ENCODE data around the gene MBD2. TPM values are rescaled to one million over a fixed set of nuclear protein-coding genes. Genes with fewer than 3 reads are reported as not detected.

The MBD2 gene
- total RNA-seq, 1 donor from 2014 or later, result 153 TPM

DNA sequence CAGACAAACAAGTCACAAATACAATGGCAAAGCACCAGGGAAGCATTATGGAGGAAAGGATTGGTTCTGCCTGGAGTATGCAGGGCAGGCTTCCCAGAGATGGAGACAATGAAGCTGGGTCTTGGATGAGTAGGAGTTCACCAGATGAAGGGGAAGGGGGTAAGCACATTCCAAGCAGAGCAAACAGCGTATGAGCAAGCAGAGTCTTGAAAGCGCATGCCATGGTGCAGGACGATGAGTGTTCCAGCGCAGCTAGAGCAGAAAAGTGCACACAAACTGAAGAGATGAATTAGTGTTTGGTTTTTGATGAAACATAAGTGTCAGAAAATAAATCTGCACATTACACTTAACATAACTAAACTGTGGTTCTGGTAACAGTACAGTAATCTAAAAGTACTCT lies 21.6 kb downstream of the MBD2 start:
- DNase-seq (ENCODE audit: low spot score), result no peak

DNA sequence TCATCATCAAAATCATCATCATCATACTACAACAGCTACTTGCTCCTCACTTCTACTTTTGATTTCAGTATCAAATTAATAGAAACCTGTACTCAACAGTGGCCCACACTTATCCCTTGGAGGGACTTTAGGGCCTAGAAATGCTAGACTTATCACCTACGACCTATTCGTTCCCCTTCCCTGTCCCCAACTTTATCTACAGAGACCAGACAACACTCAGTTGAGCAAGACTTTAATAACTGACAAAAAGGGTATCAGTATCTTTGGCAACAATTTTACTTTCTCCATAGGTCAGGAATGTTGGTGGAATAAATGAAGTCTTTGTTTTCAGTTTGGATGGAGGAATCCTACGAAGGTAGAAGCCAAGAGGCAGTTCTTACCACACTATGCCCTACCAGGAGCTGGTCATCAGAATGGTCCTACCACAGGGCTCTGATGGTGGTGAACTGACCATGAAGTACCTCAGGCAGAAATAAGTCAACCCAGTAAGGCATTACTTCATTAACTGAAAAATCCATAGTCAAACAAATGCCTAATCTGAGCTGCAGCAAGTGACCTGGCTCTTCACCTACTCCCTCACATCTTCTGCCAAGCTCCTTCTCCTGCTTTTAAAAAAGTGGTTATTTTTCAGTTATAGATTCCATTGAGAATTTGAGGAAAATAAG lies 26.6 kb downstream of the MBD2 start:
- DNase-seq (ENCODE audit: low spot score), result no peak

DNA sequence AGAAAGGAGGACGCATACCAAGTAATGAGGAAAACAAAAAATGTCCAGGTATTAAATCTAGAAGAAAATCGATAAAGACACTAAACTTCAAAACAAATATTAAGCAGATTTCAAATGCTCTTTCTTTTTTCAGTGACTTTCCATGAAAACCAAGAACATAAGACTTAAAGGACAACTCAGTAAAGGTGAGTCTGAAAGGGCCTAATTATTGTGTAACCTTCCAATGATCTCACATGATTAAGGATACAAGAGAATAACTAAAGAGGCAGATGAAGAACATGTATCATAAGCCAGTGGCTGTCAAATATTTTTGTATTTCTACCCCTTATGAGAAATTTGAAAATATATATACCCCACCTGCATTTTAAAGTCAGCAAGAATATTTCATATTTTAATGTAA lies 30.7 kb downstream of the MBD2 start:
- no peak for DNase-seq (ENCODE audit: low spot score)

DNA sequence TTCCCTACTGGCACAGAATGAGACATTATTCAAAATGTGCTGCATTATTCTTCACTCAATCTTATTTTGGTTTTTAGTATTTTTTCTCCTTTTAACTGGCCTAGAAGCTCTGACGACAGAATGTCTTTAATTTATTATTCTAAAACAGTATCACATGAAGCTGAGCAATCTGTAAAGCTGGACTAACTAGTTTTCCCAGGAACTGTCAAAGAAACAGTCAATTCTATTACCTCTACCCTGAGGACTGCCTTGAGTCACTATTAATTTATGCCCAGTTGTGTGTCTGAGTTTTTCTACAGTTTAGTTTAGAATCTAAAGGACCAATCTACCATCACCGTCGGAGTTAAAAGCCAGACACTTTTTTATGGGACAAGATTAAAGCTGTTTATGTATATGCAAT lies 31.6 kb downstream of the MBD2 start:
- no peak for DNase-seq (ENCODE audit: low spot score)

DNA sequence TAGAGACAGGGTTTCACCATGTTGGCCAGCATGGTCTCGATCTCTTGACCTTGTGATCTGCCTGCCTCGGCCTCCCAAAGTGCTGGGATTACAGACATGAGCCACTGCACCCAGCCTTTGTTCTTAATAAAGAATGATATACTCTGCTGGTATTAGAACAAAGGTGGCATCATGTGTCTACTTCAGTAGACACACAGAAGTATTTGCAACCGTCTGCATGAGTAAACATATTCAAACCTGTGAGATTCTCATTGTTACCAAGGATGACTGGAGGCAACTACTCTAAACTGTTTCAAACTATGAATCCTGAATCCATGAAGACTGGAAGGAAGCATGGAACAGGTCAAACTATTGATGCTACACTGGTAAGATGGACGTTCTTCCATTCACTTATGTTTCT lies 32.1 kb downstream of the MBD2 start:
- no peak for DNase-seq (ENCODE audit: low spot score)

DNA sequence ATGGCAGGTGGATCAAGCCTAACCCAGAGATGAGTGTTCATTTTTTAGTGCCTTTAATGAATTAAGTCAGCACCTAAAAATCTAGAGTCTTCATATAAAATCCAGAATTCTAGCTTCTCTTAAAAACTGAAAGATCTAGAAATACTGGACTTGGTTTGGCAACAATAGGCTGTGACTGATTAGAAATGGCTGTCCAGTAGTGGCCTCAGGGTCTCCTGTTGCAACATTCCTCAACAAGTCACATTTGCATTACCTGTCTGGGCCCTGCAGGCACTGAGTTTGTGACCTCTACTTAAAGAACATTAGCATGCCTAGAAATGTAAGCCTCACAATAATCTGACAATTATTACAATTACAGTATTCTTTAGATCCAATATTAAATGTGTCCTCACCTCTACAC lies 33.1 kb downstream of the MBD2 start:
- DNase-seq (ENCODE audit: low spot score), result no peak

DNA sequence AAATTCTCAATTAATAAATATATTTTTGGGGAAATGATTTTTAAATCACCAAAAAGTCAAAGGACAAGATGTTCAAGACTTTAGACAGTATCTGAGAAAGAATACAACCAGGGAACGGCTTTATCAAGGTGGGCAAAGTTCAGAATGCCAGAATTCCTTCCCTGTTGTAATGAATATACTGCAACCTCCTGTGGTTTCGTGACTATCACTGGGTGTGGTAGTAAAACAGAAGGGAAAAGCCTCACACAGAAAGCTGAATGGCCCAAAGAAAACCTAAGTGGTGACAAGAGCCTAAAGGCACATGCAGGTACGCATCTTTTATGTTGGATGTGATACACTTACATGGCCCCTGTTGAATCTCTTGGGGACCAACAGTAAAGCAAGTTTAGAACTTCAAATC lies 37.1 kb downstream of the MBD2 start:
- DNase-seq (ENCODE audit: low spot score), result no peak

DNA sequence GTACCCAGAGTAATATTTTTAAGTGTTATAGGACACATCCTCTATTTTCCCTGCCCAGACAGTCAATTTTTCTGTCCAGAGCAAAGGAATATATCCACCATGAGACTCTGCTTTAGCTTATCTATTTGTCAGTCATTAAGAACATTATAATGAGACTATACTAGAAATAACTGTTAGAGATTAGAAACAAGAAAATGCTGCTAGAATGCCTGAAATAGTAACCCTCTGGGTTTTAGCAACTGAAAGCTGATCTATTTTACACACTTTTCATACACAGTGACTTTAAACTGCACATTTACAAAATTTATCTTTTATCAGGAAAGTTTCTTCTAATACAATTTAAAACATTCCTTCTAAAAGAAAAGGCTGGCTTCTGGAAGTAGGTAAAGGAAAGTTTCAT lies 39.6 kb downstream of the MBD2 start:
- DNase-seq (ENCODE audit: low spot score), result no peak

DNA sequence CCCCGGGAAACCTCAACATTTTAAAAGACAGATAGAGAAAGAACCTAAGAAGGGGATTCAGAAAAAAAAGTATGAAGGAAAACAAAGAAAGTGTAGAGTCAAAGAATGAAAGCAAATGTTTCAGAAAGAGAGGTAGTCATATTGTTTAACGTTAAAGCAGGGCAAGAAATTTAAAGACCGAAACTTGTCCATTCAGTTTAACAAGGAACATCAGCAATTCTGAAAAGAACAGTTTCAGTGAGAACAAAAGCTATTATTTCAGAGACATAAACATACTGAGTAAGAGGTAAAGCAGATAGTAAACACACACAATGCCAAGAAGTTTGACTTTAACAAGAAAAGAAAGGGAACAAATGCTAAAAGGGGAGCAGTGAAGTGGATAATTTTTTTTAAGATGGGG lies 41.1 kb downstream of the MBD2 start:
- no peak for DNase-seq (ENCODE audit: low spot score)

DNA sequence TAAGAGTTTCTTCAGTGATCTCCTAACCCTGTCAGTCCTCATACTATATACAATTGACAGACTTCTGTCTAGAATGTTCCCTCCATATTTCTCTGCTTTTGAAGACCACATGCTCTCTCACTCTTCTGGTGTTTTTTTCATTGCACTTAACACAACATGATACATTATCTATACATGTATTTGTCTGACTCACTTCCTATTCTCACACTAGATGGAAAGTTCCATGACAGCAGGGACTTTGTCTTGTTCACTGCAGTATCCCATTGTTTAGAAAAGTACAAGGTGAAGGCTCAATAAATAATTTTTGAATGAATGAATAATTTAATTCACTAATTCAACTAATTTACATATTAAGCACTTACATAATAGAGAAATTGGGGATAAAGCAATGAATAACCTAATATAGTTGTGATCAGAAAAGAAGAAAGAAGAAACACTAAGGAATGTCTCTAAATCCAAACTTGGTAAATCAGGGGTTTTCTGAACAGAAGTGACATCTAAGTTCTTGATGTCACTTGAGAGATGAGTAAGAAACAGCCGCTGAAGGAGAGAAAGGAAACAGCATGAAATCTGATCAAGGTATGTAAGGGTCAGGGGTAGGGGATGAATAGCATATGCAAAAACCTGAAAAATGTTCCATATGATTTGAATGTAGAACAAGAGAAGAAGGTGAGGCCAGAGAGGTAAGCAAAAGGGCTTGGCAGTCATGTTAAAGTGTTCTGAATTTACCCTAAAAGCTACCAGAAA lies 42.4 kb downstream of the MBD2 start:
- no peak for DNase-seq (ENCODE audit: low spot score)

DNA sequence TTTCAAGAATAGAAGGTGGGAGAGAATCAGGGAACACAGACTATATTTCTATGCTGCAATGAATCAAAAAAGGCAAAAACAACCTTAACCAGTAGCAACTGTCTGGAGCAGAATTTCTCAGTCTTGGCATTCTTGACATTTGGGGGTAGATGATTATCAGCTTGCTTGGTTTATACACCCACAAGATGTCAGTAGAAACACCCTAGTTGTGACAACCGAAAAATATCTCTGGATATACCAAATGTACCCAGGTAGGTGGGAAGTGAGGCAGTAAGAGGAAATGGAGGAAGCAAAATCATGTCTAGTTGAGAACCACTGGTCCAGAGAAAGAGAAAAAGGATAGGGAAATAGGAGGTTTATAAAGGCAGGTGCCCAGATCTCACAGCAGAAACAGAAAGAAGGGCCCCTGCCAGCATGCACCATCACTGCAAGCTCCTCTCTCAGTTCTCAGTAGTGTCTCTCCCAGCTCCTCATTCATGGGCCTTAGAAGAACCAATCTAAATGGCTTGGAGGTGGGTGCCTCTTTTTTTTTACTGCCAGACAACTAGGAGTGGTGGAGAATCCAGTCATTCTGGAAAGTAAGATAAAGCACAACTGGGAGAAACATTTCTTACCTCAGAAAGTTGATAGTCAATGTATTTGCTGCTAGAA lies 50.4 kb downstream of the MBD2 start:
- no peak for DNase-seq (ENCODE audit: low spot score)

DNA sequence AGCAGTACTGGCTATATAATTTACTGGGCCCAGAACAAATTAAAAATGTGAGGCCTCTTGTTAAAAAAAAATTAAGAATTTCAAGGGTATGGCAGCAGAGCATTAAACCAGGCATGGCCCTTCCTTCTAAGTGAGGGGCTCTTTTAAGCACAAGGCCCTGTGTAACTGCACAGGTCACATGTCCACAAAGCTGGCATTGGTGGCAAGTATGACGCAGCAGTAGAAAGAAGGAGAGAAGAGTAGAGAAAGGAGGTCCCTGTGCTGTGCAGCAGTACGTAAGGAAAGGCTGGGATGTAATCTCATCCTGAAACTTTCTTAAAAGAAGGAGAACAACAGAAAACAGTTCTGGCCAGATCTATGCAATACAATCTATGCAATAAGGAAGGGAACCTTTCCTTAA lies 51.2 kb downstream of the MBD2 start:
- no peak for DNase-seq (ENCODE audit: low spot score)

DNA sequence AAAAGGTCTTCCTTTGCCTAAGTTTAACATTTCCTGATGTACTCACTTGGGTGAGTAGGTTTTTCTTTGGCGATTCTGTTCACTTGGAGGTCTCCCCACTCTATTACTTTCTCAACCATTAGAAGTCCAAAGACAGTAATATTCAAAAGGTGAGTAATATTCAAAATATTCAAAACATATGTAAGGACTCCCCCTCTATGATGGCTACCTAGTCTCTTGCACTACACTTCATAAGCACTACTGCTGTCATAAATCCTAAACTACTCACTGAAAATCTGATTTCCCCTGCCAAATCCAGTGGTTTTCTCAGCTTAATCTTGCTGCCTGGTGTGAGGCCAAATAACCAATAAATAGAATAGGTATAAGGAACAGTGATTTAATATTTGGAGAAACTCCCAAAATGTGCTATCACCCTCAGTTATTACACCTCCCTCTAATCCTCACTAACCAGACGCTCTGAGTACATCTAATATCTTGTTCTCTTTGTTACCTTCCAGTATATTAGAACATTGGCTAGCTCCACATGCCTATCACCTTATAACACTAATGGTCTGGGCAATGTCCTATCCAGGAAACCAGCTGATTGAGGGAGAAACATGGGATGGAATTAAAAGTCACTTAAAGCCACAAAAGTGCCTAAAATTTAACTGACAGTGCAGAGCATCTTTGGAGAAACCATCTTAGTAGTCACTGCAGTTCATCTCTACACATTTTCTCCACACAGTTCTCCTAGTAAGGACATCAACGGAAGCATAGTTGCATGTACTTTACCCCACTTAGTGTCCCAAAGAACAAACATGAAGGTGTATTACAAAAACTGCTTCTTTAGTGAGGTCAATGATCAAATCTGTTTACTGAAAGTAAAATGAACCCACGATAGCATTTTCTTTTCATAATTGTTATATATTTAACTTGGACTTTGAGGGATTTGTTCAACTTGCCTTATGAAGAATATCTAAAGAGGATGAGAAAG lies 54.8 kb downstream of the MBD2 start:
- no peak for DNase-seq (ENCODE audit: low spot score)

DNA sequence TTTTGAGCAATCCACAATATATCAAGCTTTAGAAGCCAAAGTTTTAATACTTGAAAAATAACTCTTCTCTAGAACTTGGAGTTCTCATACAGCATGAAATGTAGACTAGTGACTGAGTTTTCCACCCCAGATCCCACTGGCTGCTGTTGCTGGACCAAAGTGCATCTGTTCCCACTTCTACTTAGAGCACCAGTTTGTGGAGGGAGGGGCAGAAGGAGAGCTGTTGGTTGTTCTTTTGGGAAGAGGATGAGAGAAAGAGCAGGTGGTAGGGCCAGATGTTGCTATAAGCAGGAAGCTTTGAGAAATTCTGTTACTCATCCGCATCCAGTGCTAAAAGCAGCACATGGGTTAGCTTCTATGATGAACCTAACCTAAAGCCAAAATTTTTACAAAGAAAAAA lies 59.0 kb downstream of the MBD2 start:
- DNase-seq (ENCODE audit: low spot score), result no peak

DNA sequence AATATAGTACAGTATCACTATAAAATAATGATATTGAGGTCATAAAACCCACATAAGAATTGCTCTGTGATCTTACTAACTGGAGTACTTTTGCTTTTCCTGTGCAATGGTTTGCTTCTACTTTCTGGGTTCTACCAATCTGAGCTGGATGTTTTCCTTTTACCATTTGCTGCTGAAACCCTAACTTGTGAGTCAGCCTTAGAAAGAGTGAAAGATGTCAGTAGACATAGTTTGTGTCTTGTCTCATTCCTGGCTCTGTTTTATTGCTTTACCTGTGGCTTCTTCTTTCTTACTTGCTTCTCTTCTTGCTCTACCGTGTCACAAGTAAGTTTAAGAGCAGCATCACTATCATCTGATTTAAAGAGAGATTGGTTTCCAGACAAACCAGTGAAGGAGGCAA lies 61.0 kb downstream of the MBD2 start:
- no peak for DNase-seq (ENCODE audit: low spot score)

DNA sequence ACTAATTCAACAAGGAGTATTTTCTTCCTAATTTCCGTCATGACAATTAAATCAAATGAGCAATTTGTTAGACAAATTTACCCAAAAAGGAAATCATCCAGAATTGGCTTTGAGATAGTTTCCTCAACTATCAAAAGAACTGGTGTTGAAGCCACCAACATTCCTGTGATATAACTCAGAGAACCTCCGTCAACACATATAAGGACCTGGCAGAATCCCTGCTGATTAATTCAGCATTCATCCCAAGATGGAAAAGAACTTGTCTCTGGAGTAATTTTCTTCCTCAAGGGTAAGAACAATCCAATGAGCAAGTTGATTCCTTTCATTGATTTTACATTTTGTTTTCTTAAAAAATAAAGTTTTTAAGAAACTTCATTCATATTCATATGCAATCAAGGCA lies 62.0 kb downstream of the MBD2 start:
- DNase-seq (ENCODE audit: low spot score), result no peak

DNA sequence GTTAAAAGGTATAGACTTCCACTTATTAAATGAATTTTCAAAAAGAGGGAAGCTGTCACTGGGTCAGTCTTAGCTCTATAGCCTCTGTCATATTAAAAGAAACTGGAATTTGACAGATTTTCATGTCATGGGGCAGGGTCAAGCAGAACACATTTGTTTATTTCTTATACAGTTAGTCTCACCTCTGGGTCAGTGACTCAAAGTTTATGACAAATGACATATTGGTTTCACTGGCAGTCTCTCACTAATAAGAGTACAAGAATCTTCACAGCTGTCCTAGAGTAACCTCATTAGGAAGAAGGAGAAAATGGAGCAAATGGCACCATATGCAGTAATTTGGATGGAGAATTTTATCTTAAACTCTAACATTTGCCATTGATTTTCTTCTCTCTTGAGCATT lies 63.2 kb downstream of the MBD2 start:
- DNase-seq (ENCODE audit: low spot score), result no peak

DNA sequence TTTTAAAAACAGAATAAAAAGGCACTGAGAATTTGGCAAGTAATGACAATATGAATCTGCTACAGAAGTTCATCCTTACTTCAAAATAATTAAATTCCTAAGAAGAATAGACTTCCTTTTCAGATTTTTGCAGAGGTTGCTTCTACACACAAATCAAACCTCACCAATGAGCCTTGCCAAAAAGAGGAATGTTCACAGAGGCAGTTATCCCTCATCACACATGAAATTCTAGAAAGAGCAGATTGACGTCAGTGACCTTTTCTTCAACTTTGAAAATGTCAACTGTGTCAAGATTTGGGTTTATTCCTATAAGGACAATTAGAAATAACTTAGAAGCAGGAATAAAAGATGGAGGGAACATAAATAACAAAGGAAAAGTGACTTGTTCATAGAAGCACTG lies 64.6 kb downstream of the MBD2 start:
- DNase-seq (ENCODE audit: low spot score), result no peak

DNA sequence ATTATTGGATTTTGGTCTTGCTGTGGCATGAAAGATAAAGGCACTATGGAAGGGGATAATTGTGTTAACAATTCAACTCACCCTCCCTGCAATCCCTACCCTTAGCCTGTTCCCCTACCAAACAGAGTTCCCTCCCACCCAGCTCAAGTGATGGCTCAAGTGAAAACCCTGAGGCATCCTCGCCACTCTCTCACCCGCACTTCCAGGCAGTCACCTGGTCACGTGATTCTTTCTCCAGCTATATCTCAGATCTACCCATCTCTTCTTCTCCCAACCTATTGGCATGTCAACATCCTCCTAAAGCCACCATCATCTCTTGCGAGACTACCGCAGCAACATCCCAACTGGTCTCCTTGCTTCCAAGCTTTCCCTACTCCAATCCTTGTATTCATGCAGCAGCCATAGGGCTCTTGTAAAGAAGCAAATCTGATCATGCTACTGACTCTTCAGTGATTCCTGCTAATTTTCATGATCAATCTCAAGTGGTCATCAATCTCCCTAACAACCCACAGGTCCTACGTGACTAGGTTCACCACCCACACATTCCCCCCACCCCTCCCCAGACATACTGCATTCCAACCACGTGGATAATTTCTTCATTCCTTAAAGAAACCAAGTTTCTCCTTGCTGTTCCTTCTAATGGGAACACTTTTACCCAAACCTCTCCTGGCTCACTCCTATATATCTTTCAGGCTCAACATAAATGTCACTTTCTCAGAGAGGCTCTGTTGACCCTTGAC lies 66.7 kb downstream of the MBD2 start:
- no peak for DNase-seq (ENCODE audit: low spot score)

DNA sequence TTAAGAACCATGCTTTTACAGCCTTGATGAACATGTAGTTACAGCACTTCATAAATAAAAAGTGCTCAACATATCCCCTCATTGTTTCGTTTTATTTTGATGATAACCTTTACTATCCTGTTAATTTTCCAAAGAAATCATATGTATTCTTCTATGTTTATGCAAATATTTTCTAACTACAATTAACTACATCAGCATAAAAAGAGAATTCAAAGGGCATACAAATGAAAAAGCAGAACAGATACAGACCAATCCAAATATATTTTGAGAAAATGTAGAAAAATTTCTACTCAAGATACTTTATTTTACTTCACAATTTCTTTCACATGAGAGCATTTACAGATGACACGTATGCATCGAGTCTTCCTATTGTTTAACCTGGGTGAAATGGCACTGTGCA lies 69.1 kb downstream of the MBD2 start:
- DNase-seq (ENCODE audit: low spot score), result no peak

DNA sequence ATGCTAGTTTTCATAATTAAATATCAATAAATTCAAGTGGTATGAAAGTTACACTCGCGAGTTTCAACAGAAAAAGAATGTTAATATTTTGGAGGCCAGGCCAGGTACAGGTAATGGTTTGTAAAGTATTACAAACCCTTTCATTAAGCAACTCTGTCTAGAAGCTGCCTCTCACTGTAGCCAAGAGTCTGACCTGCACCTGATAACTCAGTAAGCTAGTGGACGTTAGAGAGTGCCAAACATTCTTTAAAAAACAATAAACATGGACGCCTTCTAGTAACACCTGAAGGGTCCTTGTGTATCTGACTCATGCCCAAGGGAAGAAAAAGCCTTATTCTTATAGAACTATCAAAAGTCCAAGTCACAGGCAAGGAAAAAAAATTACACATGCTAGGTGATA lies 70.2 kb downstream of the MBD2 start:
- no peak for DNase-seq (ENCODE audit: low spot score)

Measured in mesenteric fat pad (tissue), 1 donor.